Colonic mucosa (tissue), 4 donors: ENCODE data around the gene ABCC3. TPM values are rescaled to one million over a fixed set of nuclear protein-coding genes. Genes with fewer than 3 reads are reported as not detected.

Experiments used
- DNase-seq: peaks from one replicate; pipeline ENCODE4 v3.0.0-alpha.2; 2020
- H3K27ac ChIP-seq: fragments of 200-600 bp; one replicate; pipeline ENCODE4 v1.8.0; 2021
- H3K27me3 ChIP-seq: fragments of 200-600 bp; one replicate; pipeline ENCODE4 v1.8.0; 2021
- H3K36me3 ChIP-seq: fragments of 200-600 bp; one replicate; pipeline ENCODE4 v1.8.0; 2021
- H3K4me1 ChIP-seq: fragments of 200-600 bp; one replicate; pipeline ENCODE4 v1.8.0; 2021; ENCODE audit warnings: mild to moderate bottlenecking
- H3K4me3 ChIP-seq: fragments of 200-600 bp; one replicate; pipeline ENCODE4 v1.8.0; 2021
- H3K9ac ChIP-seq, 2 donors: one replicate each; pipeline ENCODE4 v1.7.0; 2013; ENCODE audit warnings: control low read depth in 2 of 2, low read depth in 2 of 2, low read length in 2 of 2
- H3K9me3 ChIP-seq: fragments of 200-600 bp; one replicate; pipeline ENCODE4 v1.8.0; 2021
- CTCF ChIP-seq: fragments of 200-600 bp; IDR thresholded peaks from one replicate; pipeline ENCODE4 v1.8.0; 2022; ENCODE audit warnings: antibody characterized with exemption, mild to moderate bottlenecking
- intact Hi-C: fragments of 100-400 bp; cut with DNase I; formaldehyde crosslinking; loops from one replicate; pipeline ENCODE4 v1.14.1; 2022
- total RNA-seq, 2 donors: library from RNA; stranded (reverse); fragmentation: NEBNext Ultra II Directional in 1 of 2; extraction: Animal tissue kit (Norgen Biotek cat#: 25700) in 1 of 2; gene quantifications; one replicate each; pipeline ENCODE4 v1.2.1, GENCODE V29; 2021
- donor health status: healthy.
- donor health status: DM: no; HTN: no; CAD: no.
- donor health status: DM: no; HTN: no; CAD: no.

ABCC3 gene
- total RNA-seq, 2 donors from 2014 or later = 187 to 226 TPM

- intact Hi-C loops = no loop called here
Measured at GRCh38 chr17:50602836-50603235, 31.8 kb upstream of the ABCC3 start.

GRCh38 chr17:50603340-50603739 is 31.3 kb upstream of the ABCC3 start:
- H3K9me3 ChIP-seq = no peaks in the 10 kb centered on the region
- TF ChIP-seq CTCF = no peak
- H3K9ac ChIP-seq = no peak overlapping the region
- no peak overlapping the region for H3K27ac ChIP-seq
- no peaks in the 10 kb centered on the region for H3K36me3 ChIP-seq
- no peaks in the 10 kb centered on the region for H3K27me3 ChIP-seq
- intact Hi-C loops = no loop called here
- no peaks in the 10 kb centered on the region for H3K4me1 ChIP-seq
- DNase-seq = no peak
- no peak overlapping the region for H3K4me3 ChIP-seq

More at GRCh38 chr17:50602836-50603235, 31.8 kb upstream of the ABCC3 start:
- H3K9ac ChIP-seq = no peak overlapping the region
- no peak for TF ChIP-seq CTCF
- H3K4me3 ChIP-seq = no peak overlapping the region
- DNase-seq = no peak
- H3K9me3 ChIP-seq = no peaks in the 10 kb centered on the region
- H3K27ac ChIP-seq = no peak overlapping the region
- no peaks in the 10 kb centered on the region for H3K27me3 ChIP-seq
- no peaks in the 10 kb centered on the region for H3K4me1 ChIP-seq
- no peaks in the 10 kb centered on the region for H3K36me3 ChIP-seq

- TF ChIP-seq CTCF = no peak
- Histone ChIP-seq H3K27me3 (no peaks in the 10 kb centered on the region), H3K9ac (no peak overlapping the region), H3K4me1 (no peaks in the 10 kb centered on the region), H3K36me3 (no peaks in the 10 kb centered on the region), H3K4me3 (no peak overlapping the region), H3K27ac (no peak overlapping the region), H3K9me3 (no peaks in the 10 kb centered on the region)
- peak; percentile 28 for DNase-seq
- intact Hi-C loops = no loop called here
Measured at GRCh38 chr17:50604513-50604912, 30.2 kb upstream of the ABCC3 start.

- H3K27ac ChIP-seq = no peak overlapping the region
- intact Hi-C loops = no loop called here
- H3K9ac ChIP-seq = no peak overlapping the region
- no peaks in the 10 kb centered on the region for H3K4me1 ChIP-seq
- no peak overlapping the region for H3K4me3 ChIP-seq
- no peak for DNase-seq
- no peaks in the 10 kb centered on the region for H3K27me3 ChIP-seq
- H3K36me3 ChIP-seq = no peaks in the 10 kb centered on the region
- no peaks in the 10 kb centered on the region for H3K9me3 ChIP-seq
- no peak for TF ChIP-seq CTCF
Measured at GRCh38 chr17:50605429-50605828, 29.3 kb upstream of the ABCC3 start.

GRCh38 chr17:50607522-50608175 is 27.0 kb upstream of the ABCC3 start:
- no peak overlapping the region for H3K27ac ChIP-seq
- intact Hi-C loops = no loop called here
- no peak for DNase-seq

More at GRCh38 chr17:50607522-50608175, 27.0 kb upstream of the ABCC3 start:
- Histone ChIP-seq H3K9ac (no peak overlapping the region), H3K27me3 (no peaks in the 10 kb centered on the region), H3K36me3 (no peaks in the 10 kb centered on the region), H3K4me3 (no peak overlapping the region), H3K9me3 (no peaks in the 10 kb centered on the region), H3K4me1 (no peaks in the 10 kb centered on the region)
- no peak for TF ChIP-seq CTCF
